GM18519 (cell line): ENCODE data around the gene HOMEZ.
"Not testable (repeated sequence)": the region's sequence is repeated elsewhere in the genome, so short reads cannot be mapped to it uniquely, and the experiment has no call there.

ENCODE experiments used
- ATAC-seq: cut with Tn5 transposase; IDR thresholded peaks from one replicate; pipeline ENCODE4 v1.9.1; 2021; ENCODE audit warnings: mild to moderate bottlenecking, moderate library complexity; ENCODE audit not compliant: unreplicated experiment, low FRiP score

Gene HOMEZ

DNA sequence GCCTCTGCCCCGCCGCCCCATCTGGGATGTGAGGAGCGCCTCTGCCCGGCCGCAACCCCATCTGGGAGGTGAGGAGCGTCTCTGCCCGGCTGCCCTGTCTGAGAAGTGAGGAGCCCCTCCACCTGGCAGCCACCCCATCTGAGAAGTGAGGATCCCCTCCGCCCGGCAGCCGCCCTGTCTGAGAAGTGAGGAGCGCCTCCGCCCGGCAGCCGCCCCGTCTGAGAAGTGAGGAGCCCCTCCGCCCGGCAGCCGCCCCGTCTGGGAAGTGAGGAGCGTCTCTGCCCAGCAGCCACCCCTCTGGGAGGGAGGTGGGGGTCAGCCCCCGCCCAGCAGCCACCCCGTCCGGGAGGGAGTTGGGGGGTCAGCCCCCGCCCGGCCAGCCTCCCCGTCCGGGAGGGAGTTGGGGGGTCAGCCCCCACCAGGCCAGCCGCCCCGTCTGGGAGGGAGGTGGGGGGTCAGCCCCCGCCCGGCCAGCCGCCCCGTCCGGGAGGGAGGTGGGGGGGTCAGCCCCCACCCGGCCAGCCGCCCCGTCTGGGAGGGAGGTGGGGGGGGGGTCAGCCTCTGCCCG, 53.6 kb downstream of the HOMEZ start:
- ATAC-seq, result not testable (repeated sequence)

- ATAC-seq, result no peak
These were observed 57.1 kb downstream of the HOMEZ start for GRCh38 chr14:23228812-23229211.

GRCh38 chr14:23227566-23227965, 58.4 kb downstream of the HOMEZ start:
- no peak for ATAC-seq

- not testable (repeated sequence) for ATAC-seq
These were observed 61.0 kb downstream of the HOMEZ start for GRCh38 chr14:23224958-23225357.
